H54 (cell line): ENCODE measurements around the gene NPAT.
"Not testable (repeated sequence)": the region's sequence is repeated elsewhere in the genome, so short reads cannot be mapped to it uniquely, and the experiment has no call there.

ENCODE experiments used
- DNase-seq: peaks from one replicate; pipeline ENCODE4 v3.0.0; 2011; ENCODE audit warnings: low spot score, mixed read lengths; ENCODE audit not compliant: insufficient read length
- FAIRE-seq: peaks from 3 replicates; lab custom pipeline; 2011; peaks lifted over from hg19 to GRCh38; lab: Jason Lieb, UNC
- POLR2A ChIP-seq: IDR thresholded peaks from 2 replicates; pipeline ENCODE4 v1.6.1; 2011; ENCODE audit warnings: low read depth, mild to moderate bottlenecking, low read length

Gene NPAT

GRCh38 chr11:108160970-108161566, 61.4 kb downstream of the NPAT start:
- no peak for FAIRE-seq
- no peak for DNase-seq
- TF ChIP-seq POLR2A, result no peak

GRCh38 chr11:108154591-108154990, 67.8 kb downstream of the NPAT start:
- DNase-seq (no peak), FAIRE-seq (no peak)
- TF ChIP-seq POLR2A, result no peak

- no peak for FAIRE-seq
- no peak for TF ChIP-seq POLR2A
These were observed 73.9 kb downstream of the NPAT start for GRCh38 chr11:108148556-108148955.

GRCh38 chr11:108147150-108147549, 75.3 kb downstream of the NPAT start:
- no peak for DNase-seq
- no peak for FAIRE-seq
- no peak for TF ChIP-seq POLR2A

More at GRCh38 chr11:108148556-108148955, 73.9 kb downstream of the NPAT start:
- no peak for DNase-seq

- FAIRE-seq (no peak), DNase-seq (no peak)
- TF ChIP-seq POLR2A, result no peak
These were observed 77.8 kb downstream of the NPAT start for GRCh38 chr11:108144615-108145014.

- DNase-seq (no peak), FAIRE-seq (no peak)
- TF ChIP-seq POLR2A, result no peak
These were observed 80.1 kb downstream of the NPAT start for GRCh38 chr11:108142304-108142703.

- no peak for TF ChIP-seq POLR2A
- FAIRE-seq (no peak), DNase-seq (no peak)
These were observed 85.2 kb downstream of the NPAT start for GRCh38 chr11:108137212-108137611.

GRCh38 chr11:108135845-108136544, 86.4 kb downstream of the NPAT start:
- FAIRE-seq (no peak), DNase-seq (no peak)
- no peak for TF ChIP-seq POLR2A

- FAIRE-seq, DNase-seq: not testable (repeated sequence)
These were observed 89.4 kb downstream of the NPAT start for GRCh38 chr11:108132993-108133538.

GRCh38 chr11:108131993-108132392, 90.4 kb downstream of the NPAT start:
- TF ChIP-seq POLR2A, result no peak
- FAIRE-seq (no peak), DNase-seq (no peak)

- DNase-seq, result no peak
- FAIRE-seq, result no peak
- no peak for TF ChIP-seq POLR2A
These were observed 93.7 kb downstream of the NPAT start for GRCh38 chr11:108128772-108129171.

GRCh38 chr11:108125096-108125495, 97.3 kb downstream of the NPAT start:
- FAIRE-seq (no peak), DNase-seq (no peak)
- TF ChIP-seq POLR2A, result no peak

- DNase-seq (no peak), FAIRE-seq (no peak)
- no peak for TF ChIP-seq POLR2A
These were observed 100.2 kb downstream of the NPAT start for GRCh38 chr11:108122166-108122628.

- FAIRE-seq, result peak; percentile 33
- DNase-seq, result peak; percentile 77
- peak; percentile 64 for TF ChIP-seq POLR2A
These were observed 100.9 kb downstream of the NPAT start, which contains the start of gene ACAT1 for GRCh38 chr11:108121274-108122155. Gene ACAT1, plus strand, starts transcription at chr11:108121567. Its CDS starts 40 bp downstream, at chr11:108121607.

GRCh38 chr11:108120936-108121273, 101.5 kb downstream of the NPAT start:
- not testable (repeated sequence) for FAIRE-seq

More at GRCh38 chr11:108120936-108121273, 101.5 kb downstream of the NPAT start:
- DNase-seq, result not testable (repeated sequence)
